Esophagus squamous epithelium (tissue), 5 donors: ENCODE measurements around the gene EGFR. TPM values are rescaled to one million over a fixed set of nuclear protein-coding genes. Genes with fewer than 3 reads are reported as not detected.

Experiments
- DNase-seq: peaks from one replicate; lab custom pipeline; 2025; lab: John Stamatoyannopoulos, UW
- H3K27ac ChIP-seq, 4 donors: fragments of 200-600 bp; sonication (generic); one replicate each; pipeline ENCODE4 v1.5.1; 2016 to 2019; ENCODE audit warnings: mild to moderate bottlenecking in 1 of 4
- H3K27me3 ChIP-seq, 4 donors: fragments of 200-600 bp; sonication (generic); 1 replicate in 3 of 4; 2 replicates in 1 of 4; pipeline versions ENCODE4 v1.5.1 to v1.6.0; 2017 to 2021; ENCODE audit warnings: antibody characterized with exemption in 1 of 4
- H3K36me3 ChIP-seq, 3 donors: fragments of 200-600 bp; sonication (generic); one replicate each; pipeline ENCODE4 v1.5.1; 2016 to 2019
- H3K4me1 ChIP-seq, 3 donors: fragments of 200-600 bp; sonication (generic); one replicate each; pipeline ENCODE4 v1.5.1; 2017 to 2019
- H3K4me3 ChIP-seq, 4 donors: fragments of 200-600 bp; sonication (generic); 1 replicate in 3 of 4; 2 replicates in 1 of 4; pipeline ENCODE4 v1.5.1; 2016 to 2019; ENCODE audit warnings: mild to moderate bottlenecking in 2 of 4, moderate library complexity in 1 of 4
- H3K9me3 ChIP-seq, 3 donors: fragments of 200-600 bp; sonication (generic); one replicate each; pipeline ENCODE4 v1.5.1; 2016 to 2019
- POLR2A ChIP-seq, 4 donors: fragments of 450-650 bp; IDR thresholded peaks; one replicate each; pipeline ENCODE4 v1.6.1; 2017; ENCODE audit warnings: antibody characterized with exemption in 4 of 4, mild to moderate bottlenecking in 4 of 4, moderate library complexity in 3 of 4
- WGBS, 2 donors: methylation state at CpG; one replicate each; pipeline ENCODE4 v1.1.5; 2018; 5-methylcytosine and 5-hydroxymethylcytosine counted together
- intact Hi-C: fragments of 100-400 bp; cut with DNase I; formaldehyde crosslinking; loops from one replicate; pipeline ENCODE4 v1.15.0; 2022
- total RNA-seq, 4 donors: library from RNA; depleted of rRNA; stranded (reverse); fragments of >200 nt; gene quantifications; one replicate each; pipeline ENCODE4 v1.1.0, GENCODE V29; 2016
- TF ChIP-seq, protein P1 (sequence below), 6 experiments: fragments of 450-650 bp in 4 of 6; fragments of 200-600 bp in 2 of 6; sonication (generic) in 2 of 6; IDR thresholded peaks; one replicate each; pipeline ENCODE4 v1.5.1; 2016 to 2019; ENCODE audit warnings: antibody characterized with exemption in 6 of 6, mild to moderate bottlenecking in 4 of 6, moderate library complexity in 4 of 6
- donor health status: DM: yes; HTN: yes; CAD: no.

Gene EGFR
- total RNA-seq, 4 donors from 2014 or later = 66.1 to 108 (median 72.3) TPM

DNA sequence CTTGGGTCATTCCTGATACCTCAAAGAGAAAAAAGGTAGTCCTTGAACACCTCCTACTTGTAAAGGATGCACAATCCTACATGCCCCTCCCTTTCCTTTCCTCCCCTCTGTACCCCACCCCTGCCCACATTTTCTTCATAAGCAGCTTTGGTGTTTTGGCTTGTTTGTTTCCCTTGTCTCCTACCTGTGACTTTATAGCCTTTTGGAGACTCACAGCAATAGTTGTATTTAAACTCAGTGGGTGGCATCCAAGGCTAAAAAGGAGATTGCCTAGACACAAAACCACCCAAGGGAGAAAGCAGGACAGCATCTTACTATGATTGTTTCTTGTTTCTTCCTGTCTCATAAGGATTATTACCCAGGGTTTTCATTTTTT is 63.4 kb downstream of the EGFR start:
- TF ChIP-seq, protein P1, sequence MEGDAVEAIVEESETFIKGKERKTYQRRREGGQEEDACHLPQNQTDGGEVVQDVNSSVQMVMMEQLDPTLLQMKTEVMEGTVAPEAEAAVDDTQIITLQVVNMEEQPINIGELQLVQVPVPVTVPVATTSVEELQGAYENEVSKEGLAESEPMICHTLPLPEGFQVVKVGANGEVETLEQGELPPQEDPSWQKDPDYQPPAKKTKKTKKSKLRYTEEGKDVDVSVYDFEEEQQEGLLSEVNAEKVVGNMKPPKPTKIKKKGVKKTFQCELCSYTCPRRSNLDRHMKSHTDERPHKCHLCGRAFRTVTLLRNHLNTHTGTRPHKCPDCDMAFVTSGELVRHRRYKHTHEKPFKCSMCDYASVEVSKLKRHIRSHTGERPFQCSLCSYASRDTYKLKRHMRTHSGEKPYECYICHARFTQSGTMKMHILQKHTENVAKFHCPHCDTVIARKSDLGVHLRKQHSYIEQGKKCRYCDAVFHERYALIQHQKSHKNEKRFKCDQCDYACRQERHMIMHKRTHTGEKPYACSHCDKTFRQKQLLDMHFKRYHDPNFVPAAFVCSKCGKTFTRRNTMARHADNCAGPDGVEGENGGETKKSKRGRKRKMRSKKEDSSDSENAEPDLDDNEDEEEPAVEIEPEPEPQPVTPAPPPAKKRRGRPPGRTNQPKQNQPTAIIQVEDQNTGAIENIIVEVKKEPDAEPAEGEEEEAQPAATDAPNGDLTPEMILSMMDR (IDR thresholded peaks at IDR 0.05) = no peak
- TF ChIP-seq POLR2A (IDR thresholded peaks at IDR 0.05) = no peak
- H3K27ac ChIP-seq = peak overlapping the region in 3 of 4 donors; percentile 73 to 80 (median 76)
- no peaks in the 10 kb centered on the region for H3K9me3 ChIP-seq
- H3K36me3 ChIP-seq = peaks cover 0 to 20% (median 0%) of the 10 kb centered on the region in 3 donors
- no peaks in the 10 kb centered on the region for H3K27me3 ChIP-seq
- DNase-seq = no peak
- H3K4me1 ChIP-seq = peaks cover 29 to 88% (median 55%) of the 10 kb centered on the region in 3 donors
- intact Hi-C loops = no loop called here
- no peak overlapping the region for H3K4me3 ChIP-seq

DNA sequence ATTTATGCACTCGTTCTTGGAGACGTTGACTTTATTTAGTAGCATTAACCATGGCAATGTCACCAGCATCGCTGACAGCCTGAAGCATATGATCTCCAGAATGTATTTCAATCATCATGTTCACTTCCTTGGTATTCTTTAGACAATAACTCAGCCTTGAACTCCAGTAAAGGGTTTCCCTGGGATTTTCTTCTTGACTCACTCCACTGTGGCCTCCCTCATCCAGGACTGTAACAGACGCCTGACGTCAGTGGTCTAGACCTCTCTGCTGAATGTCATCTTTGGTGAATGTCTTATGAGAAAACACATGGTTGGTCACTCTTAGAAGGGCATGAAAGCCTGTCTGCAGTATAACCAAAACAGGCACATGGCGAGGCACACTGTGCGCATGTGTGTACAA is 64.4 kb downstream of the EGFR start:
- WGBS, 2 donors = 85% methylated on average over 7 of the region's 7 CpGs
- DNase-seq = no peak
- Histone ChIP-seq H3K27me3 (no peaks in the 10 kb centered on the region), H3K4me1 (peaks cover 30 to 88% (median 56%) of the 10 kb centered on the region in 3 donors), H3K27ac (peak overlapping the region in 1 of 4 donors; percentile 76), H3K9me3 (no peaks in the 10 kb centered on the region), H3K4me3 (no peak overlapping the region), H3K36me3 (peaks cover 0 to 13% (median 0%) of the 10 kb centered on the region in 3 donors)
- intact Hi-C loops = no loop called here
- TF ChIP-seq, protein P1 (IDR thresholded peaks at IDR 0.05) = no peak
- TF ChIP-seq POLR2A (IDR thresholded peaks at IDR 0.05) = no peak

DNA sequence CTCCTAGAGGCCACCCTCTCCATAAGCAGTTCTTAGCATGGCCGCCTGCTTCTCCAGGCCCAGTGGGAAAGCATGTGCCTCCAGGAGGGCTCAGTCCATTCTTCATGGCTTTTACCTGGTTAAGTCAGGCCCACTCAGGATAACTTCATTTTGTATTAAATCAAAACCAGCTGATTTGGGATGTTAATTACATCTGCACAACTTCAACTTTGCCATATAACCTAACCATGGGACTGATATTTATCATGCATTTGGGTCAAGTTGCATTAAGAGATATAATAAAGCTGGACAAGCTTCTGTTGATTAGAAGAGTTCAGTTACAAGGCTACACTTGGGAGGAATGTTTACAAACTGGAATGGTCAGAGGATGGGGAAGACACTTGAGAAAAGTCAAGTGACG is 65.5 kb downstream of the EGFR start:
- Histone ChIP-seq H3K27ac (no peak overlapping the region), H3K4me1 (peaks cover 22 to 80% (median 50%) of the 10 kb centered on the region in 3 donors), H3K36me3 (peaks cover 0 to 11% (median 0%) of the 10 kb centered on the region in 3 donors), H3K9me3 (no peaks in the 10 kb centered on the region), H3K27me3 (no peaks in the 10 kb centered on the region), H3K4me3 (no peak overlapping the region)
- no peak for DNase-seq
- TF ChIP-seq, protein P1 (IDR thresholded peaks at IDR 0.05) = no peak
- TF ChIP-seq POLR2A (IDR thresholded peaks at IDR 0.05) = no peak
- WGBS, 2 donors = 91 to 97% methylated on average over 2 of the region's 2 CpGs
- intact Hi-C loops = no loop called here

DNA sequence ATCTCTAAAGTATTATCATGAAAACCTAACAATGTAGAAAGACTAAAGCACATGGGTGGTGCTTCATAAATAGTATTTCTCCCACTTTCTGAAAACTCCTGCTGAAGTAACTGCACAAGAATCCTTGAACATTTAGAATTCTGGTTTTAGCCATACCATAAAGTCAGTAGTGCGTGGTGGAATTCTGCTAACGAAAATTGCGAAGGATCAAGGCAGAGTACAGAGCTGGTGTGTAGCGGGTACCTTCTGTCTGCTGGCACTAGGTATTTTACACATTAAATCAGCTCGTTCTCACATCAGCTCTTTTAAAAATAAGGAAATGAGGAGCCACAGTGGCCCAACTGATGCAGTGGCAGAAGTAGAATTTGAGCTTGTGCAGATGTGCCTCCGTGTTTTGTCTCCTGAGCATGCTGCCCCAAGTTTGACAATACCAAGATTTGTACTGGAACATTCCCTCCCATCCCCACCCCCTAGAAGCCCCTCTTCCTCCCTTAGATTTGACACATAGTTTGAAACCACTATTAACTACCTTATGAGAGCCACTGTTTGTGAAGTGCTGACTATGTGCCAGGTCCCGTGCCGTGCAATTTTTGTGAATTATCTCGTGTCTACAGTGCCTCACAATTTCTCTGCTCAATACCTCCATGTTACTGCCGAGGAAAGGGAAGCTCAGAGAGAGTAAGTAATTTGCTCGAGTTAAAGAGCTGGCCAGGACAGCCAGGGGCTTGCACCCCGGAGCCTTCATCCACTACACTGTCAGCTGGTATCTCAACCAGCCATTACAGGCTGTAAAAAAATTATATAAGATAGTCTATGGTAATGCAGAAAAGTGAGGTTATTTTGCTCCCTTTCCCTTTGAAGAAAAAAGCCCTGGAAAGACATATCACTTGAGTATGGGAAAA is 66.9 kb downstream of the EGFR start:
- peaks cover 20 to 67% (median 45%) of the 10 kb centered on the region in 3 donors for H3K4me1 ChIP-seq
- H3K36me3 ChIP-seq = peaks cover 0 to 18% (median 0%) of the 10 kb centered on the region in 3 donors
- no peaks in the 10 kb centered on the region for H3K9me3 ChIP-seq
- TF ChIP-seq, protein P1 (IDR thresholded peaks at IDR 0.05) = no peak
- no peak for TF ChIP-seq POLR2A (IDR thresholded peaks at IDR 0.05)
- DNase-seq = no peak
- H3K27me3 ChIP-seq = no peaks in the 10 kb centered on the region
- intact Hi-C loops = no loop called here
- H3K27ac ChIP-seq = peak overlapping the region; percentile 56 to 85 (median 73)
- 42 to 48% methylated on average over 12 of the region's 12 CpGs for WGBS, 2 donors
- H3K4me3 ChIP-seq = no peak overlapping the region
